ENCODE data around the gene SMIM3.

DNA sequence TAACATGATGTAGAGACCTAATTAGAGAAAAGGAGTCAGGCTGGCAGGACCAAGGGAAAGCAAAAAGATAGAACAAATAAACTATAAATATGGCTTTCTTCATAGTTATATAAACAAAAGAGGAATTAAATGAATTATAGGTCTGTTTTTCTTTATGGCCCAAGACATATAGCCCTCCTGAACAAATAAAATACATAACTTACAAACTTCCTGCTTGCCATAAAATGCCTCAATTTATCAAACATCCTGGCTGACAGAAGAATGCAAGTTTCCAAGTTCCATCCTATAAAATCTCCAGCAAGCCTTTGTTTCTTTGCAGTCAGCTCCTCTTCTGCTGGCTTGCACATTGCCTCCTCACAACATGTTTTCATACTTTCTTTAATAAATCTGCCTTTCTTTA is 36.5 kb downstream of the SMIM3 start:
- TF ChIP-seq, protein P1, sequence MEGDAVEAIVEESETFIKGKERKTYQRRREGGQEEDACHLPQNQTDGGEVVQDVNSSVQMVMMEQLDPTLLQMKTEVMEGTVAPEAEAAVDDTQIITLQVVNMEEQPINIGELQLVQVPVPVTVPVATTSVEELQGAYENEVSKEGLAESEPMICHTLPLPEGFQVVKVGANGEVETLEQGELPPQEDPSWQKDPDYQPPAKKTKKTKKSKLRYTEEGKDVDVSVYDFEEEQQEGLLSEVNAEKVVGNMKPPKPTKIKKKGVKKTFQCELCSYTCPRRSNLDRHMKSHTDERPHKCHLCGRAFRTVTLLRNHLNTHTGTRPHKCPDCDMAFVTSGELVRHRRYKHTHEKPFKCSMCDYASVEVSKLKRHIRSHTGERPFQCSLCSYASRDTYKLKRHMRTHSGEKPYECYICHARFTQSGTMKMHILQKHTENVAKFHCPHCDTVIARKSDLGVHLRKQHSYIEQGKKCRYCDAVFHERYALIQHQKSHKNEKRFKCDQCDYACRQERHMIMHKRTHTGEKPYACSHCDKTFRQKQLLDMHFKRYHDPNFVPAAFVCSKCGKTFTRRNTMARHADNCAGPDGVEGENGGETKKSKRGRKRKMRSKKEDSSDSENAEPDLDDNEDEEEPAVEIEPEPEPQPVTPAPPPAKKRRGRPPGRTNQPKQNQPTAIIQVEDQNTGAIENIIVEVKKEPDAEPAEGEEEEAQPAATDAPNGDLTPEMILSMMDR (IDR thresholded peaks at IDR 0.05; ENCODE audit: low read length) = no peak
- TF ChIP-seq EZH2 (optimal IDR thresholded peaks at IDR 0.05; ENCODE audit: low read depth, low read length) (no peak), EZH2phosphoT487 (IDR thresholded peaks at IDR 0.05; ENCODE audit: low read length) (no peak)
